Stomach (tissue), 9 donors: ENCODE data around the gene DHX58. TPM values are rescaled to one million over a fixed set of nuclear protein-coding genes. Genes with fewer than 3 reads are reported as not detected.

Experiments
- DNase-seq, 2 donors: peaks; one replicate each; pipeline versions ENCODE4 v3.0.0 to v3.0.0-alpha.2; 2013 to 2019
- H3K27ac ChIP-seq, 5 donors: fragments of 200-600 bp in 4 of 5; sonication (generic) in 4 of 5; one replicate each; pipeline ENCODE4 v1.5.1; 2013 to 2019; ENCODE audit warnings: mild to moderate bottlenecking in 1 of 5, moderate library complexity in 1 of 5
- H3K27me3 ChIP-seq, 3 donors: fragments of 200-600 bp; sonication (generic); one replicate each; pipeline ENCODE4 v1.5.1; 2017 to 2019; ENCODE audit warnings: mixed run types in 1 of 3
- H3K36me3 ChIP-seq, 4 donors: fragments of 200-600 bp; sonication (generic); 1 replicate in 3 of 4; 2 replicates in 1 of 4; pipeline ENCODE4 v1.5.1; 2016 to 2019
- H3K4me1 ChIP-seq, 4 donors: fragments of 200-600 bp; sonication (generic); one replicate each; pipeline ENCODE4 v1.5.1; 2016 to 2019
- H3K4me3 ChIP-seq, 4 donors: fragments of 200-600 bp; sonication (generic) in 3 of 4; one replicate each; pipeline ENCODE4 v1.5.1; 2016 to 2019; ENCODE audit warnings: mild to moderate bottlenecking in 1 of 4
- H3K9me3 ChIP-seq, 4 donors: fragments of 200-600 bp; sonication (generic); one replicate each; pipeline ENCODE4 v1.5.1; 2016 to 2019
- CTCF ChIP-seq, 7 experiments: fragments of 450-650 bp in 4 of 7; fragments of 200-600 bp in 3 of 7; sonication (generic) in 3 of 7; IDR thresholded peaks; one replicate each; pipeline ENCODE4 v1.5.1; 2016 to 2019; ENCODE audit warnings: antibody characterized with exemption in 7 of 7, control low read depth in 2 of 7, mild to moderate bottlenecking in 1 of 7
- EP300 ChIP-seq: sonication (generic); formaldehyde crosslinking; IDR thresholded peaks from one replicate; pipeline ENCODE4 v1.6.1; 2017; ENCODE audit warnings: antibody characterized with exemption
- POLR2A ChIP-seq, 4 donors: fragments of 450-650 bp; IDR thresholded peaks; one replicate each; pipeline ENCODE4 v1.6.1; 2016; ENCODE audit warnings: antibody characterized with exemption in 4 of 4, control low read depth in 2 of 4, mild to moderate bottlenecking in 1 of 4, moderate library complexity in 1 of 4
- POLR2AphosphoS5 ChIP-seq, 3 donors: sonication (generic); formaldehyde crosslinking; IDR thresholded peaks; one replicate each; pipeline ENCODE4 v1.6.1; 2016; ENCODE audit warnings: antibody characterized with exemption in 3 of 3
- WGBS, 5 donors: extraction: QIAGEN DNeasy Blood & Tissue Kit in 3 of 5; methylation state at CpG; one replicate each; pipeline versions ENCODE4 v1.1.5 to v1.1.7; 2013 to 2018; 5-methylcytosine and 5-hydroxymethylcytosine counted together
- intact Hi-C: fragments of 100-400 bp; cut with DNase I; formaldehyde crosslinking; loops from one replicate; pipeline ENCODE4 v1.15.1; 2023; ENCODE audit warnings: low total_unique reads
- polyA plus RNA-seq, 3 donors: library from polyadenylated mRNA; stranded (reverse); fragments of 200-250 nt; gene quantifications; one replicate each; pipeline ENCODE4 v1.2.3, GENCODE V29; 2013
- total RNA-seq, 5 donors: library from RNA; depleted of rRNA; stranded (reverse); fragments of >200 nt; gene quantifications; one replicate each; pipeline versions ENCODE4 v1.1.0 to v1.2.3, GENCODE V29; 2014 to 2016
- donor health status: healthy with polysubstance abuse.
- donor health status: Bipolar disorder and iron deficiency.
- donor health status: healthy.

Gene DHX58
- total and polyA plus RNA-seq, 8 donors: 3.2 to 23.4 (median 12.9) TPM

DNA sequence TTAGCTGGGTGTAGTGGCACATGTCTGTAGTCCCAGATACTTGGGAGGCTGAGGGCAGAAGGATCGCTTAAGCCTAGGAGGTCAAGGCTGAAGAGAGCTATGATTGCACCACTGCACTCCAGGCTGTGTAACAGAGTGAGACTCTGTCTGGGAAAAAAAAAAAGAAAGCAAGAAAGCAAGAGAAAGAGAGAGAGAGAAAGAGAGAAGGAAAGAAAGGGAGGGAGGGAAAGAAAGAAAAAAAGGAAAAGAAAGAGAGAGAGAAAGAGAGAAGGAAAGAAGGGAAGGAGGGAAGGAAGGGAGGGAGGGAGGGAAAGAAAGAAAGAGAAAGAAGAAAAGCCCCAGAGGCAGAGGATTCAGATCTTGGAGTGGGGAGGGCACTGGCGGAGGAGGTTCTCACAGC lies 6.5 kb downstream of the DHX58 start:
- TF ChIP-seq EP300: no peak
- TF ChIP-seq POLR2A (IDR thresholded peaks at IDR 0.05): no peak
- no peak for TF ChIP-seq CTCF (IDR thresholded peaks at IDR 0.05)
- no peak for TF ChIP-seq POLR2AphosphoS5 (IDR thresholded peaks at IDR 0.05)
- no peak overlapping the region for H3K4me3 ChIP-seq
- peaks cover 11 to 63% (median 50%) of the 10 kb centered on the region in 4 donors for H3K36me3 ChIP-seq
- WGBS, 5 donors: 89 to 98% (median 95%) methylated on average over 2 of the region's 2 CpGs
- intact Hi-C loops: no loop called here
- no peak overlapping the region for H3K27ac ChIP-seq
- H3K27me3 ChIP-seq: no peaks in the 10 kb centered on the region
- peaks cover under 1 to 24% (median 16%) of the 10 kb centered on the region in 4 donors for H3K4me1 ChIP-seq
- DNase-seq: no peak
- H3K9me3 ChIP-seq: no peaks in the 10 kb centered on the region

DNA sequence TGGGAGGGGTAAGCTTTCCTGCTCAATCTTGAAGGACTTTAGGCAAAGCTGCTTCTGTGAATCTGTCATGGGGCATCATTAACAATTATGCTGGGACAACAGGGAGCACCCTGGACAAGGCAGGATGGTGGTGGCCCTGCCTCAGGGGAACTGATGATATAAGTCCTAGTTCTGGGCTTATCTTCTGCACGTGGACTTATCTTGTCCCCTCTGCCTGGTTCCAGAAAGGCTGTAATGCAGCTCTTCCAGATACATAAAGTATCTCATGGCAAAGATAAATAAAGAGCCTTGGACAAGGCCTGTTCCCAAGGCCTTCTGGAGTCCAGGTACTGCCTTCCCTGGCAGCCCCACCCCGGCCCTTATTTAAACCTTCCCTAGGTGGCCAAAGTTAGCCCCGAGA lies 8.2 kb downstream of the DHX58 start:
- no peak for DNase-seq
- no peak overlapping the region for H3K4me3 ChIP-seq
- TF ChIP-seq POLR2AphosphoS5 (IDR thresholded peaks at IDR 0.05) (no peak), EP300 (no peak), POLR2A (IDR thresholded peaks at IDR 0.05) (no peak), CTCF (IDR thresholded peaks at IDR 0.05) (no peak)
- H3K36me3 ChIP-seq: peaks cover 11 to 56% (median 45%) of the 10 kb centered on the region in 4 donors
- H3K9me3 ChIP-seq: no peaks in the 10 kb centered on the region
- H3K4me1 ChIP-seq: peaks cover 0 to 16% (median 11%) of the 10 kb centered on the region in 4 donors
- no peak overlapping the region for H3K27ac ChIP-seq
- WGBS, 5 donors: 69 to 82% (median 76%) methylated on average over 3 of the region's 3 CpGs
- no peaks in the 10 kb centered on the region for H3K27me3 ChIP-seq
- intact Hi-C loops: no loop called here

DNA sequence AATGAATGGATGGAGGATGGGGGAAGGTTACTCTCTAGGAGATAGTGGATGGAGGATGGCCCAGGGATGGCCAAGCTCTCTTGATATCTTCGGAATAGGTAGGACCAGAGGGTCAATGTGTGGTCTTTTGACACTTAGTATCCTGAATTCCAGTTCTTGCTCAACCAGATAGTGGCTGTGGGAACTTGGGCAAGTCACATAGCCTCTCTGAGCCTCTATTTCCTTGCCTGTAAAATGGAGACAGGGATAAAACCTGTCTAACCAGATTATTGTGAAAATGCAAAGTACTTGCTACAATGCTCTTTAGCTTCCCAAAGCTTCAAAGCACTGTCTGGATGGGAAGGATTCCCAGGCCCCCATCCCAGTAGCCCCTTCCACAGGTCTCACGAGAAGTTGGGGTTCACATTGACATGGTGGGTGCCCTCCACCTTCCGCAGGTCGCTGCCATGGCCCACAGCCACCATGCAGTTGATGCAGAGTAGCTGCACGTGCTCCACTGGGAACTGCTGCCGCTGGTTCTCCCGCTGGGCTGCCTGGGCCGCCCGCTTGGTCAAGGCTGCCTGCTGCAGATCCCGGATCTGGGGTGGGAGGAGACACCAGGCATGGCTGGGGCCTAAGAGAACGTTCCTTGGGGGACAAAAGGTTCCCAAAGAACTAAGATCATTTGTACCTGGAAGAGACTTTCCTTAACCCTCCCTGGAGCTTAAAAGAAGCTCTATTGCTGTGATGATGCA lies 9.1 kb downstream of the DHX58 start:
- 80 to 87% (median 85%) methylated on average over 9 to 11 of the region's 11 CpGs for WGBS, 5 donors
- Histone ChIP-seq H3K4me1 (peaks cover 1 to 20% (median 13%) of the 10 kb centered on the region in 4 donors), H3K9me3 (no peaks in the 10 kb centered on the region), H3K4me3 (no peak overlapping the region), H3K36me3 (peaks cover 11 to 47% (median 36%) of the 10 kb centered on the region in 4 donors), H3K27me3 (peaks cover 0 to 5% (median 2%) of the 10 kb centered on the region in 3 donors), H3K27ac (no peak overlapping the region)
- TF ChIP-seq POLR2A (IDR thresholded peaks at IDR 0.05) (no peak), EP300 (no peak), CTCF (IDR thresholded peaks at IDR 0.05) (no peak), POLR2AphosphoS5 (IDR thresholded peaks at IDR 0.05) (no peak)
- DNase-seq: no peak
- intact Hi-C loops: no loop called here

GRCh38 chr17:42101513-42102292 lies 10.8 kb downstream of the DHX58 start:
- WGBS, 5 donors: 29 to 59% (median 47%) methylated on average over 8 to 14 of the region's 14 CpGs
- peak; percentile 71 to 84 for DNase-seq
- TF ChIP-seq CTCF (IDR thresholded peaks at IDR 0.05) (peak in 5 of 7 experiments; percentile 48 to 76 (median 64)), POLR2AphosphoS5 (IDR thresholded peaks at IDR 0.05) (no peak)
- H3K4me3 ChIP-seq: no peak overlapping the region
- intact Hi-C loops: no loop called here
- H3K27me3 ChIP-seq: peaks cover 0 to 22% (median 19%) of the 10 kb centered on the region in 3 donors
- H3K4me1 ChIP-seq: peaks cover 10 to 19% (median 14%) of the 10 kb centered on the region in 4 donors
- H3K9me3 ChIP-seq: no peaks in the 10 kb centered on the region
- no peak overlapping the region for H3K27ac ChIP-seq
- H3K36me3 ChIP-seq: peaks cover 11 to 39% (median 32%) of the 10 kb centered on the region in 4 donors
